Measurements from ENCODE around the gene GPX2.

Gene GPX2

GRCh38 chr14:64891839-64892375, 50.6 kb downstream of the GPX2 start:
- Histone ChIP-seq H3K9ac (ENCODE audit: low read length) (no peak overlapping the region), H3F3A (ENCODE audit: insufficient read depth, low read length) (no peaks in the 10 kb centered on the region), H3K4me3 (ENCODE audit: low read length) (no peak overlapping the region), H2AFZ (ENCODE audit: low read length) (no peak overlapping the region), H3K4me2 (ENCODE audit: low read depth, low read length) (no peak overlapping the region), H3K4me1 (ENCODE audit: low read length) (no peaks in the 10 kb centered on the region), H3K27ac (ENCODE audit: low read length) (no peak overlapping the region), H4K20me1 (ENCODE audit: insufficient read depth, low read length) (no peaks in the 10 kb centered on the region), H3K9me2 (replicated peaks; ENCODE audit: insufficient read depth, low read length) (no peaks in the 10 kb centered on the region), H3K9me3 (replicated peaks; ENCODE audit: insufficient read depth, low read length) (no peaks in the 10 kb centered on the region), H3K79me2 (ENCODE audit: low read length) (no peaks in the 10 kb centered on the region), H3K36me3 (replicated peaks; ENCODE audit: insufficient read depth, low read length) (no peaks in the 10 kb centered on the region), H3K27me3 (replicated peaks; ENCODE audit: insufficient read depth, low read length) (no peaks in the 10 kb centered on the region)
- TF ChIP-seq, protein P1, sequence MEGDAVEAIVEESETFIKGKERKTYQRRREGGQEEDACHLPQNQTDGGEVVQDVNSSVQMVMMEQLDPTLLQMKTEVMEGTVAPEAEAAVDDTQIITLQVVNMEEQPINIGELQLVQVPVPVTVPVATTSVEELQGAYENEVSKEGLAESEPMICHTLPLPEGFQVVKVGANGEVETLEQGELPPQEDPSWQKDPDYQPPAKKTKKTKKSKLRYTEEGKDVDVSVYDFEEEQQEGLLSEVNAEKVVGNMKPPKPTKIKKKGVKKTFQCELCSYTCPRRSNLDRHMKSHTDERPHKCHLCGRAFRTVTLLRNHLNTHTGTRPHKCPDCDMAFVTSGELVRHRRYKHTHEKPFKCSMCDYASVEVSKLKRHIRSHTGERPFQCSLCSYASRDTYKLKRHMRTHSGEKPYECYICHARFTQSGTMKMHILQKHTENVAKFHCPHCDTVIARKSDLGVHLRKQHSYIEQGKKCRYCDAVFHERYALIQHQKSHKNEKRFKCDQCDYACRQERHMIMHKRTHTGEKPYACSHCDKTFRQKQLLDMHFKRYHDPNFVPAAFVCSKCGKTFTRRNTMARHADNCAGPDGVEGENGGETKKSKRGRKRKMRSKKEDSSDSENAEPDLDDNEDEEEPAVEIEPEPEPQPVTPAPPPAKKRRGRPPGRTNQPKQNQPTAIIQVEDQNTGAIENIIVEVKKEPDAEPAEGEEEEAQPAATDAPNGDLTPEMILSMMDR (IDR thresholded peaks at IDR 0.05; ENCODE audit: low read length): peak; percentile 51
- no peak for TF ChIP-seq EZH2 (optimal IDR thresholded peaks at IDR 0.05; ENCODE audit: low read depth, low read length)
- DNase-seq: peak; percentile 38

- TF ChIP-seq EZH2phosphoT487 (IDR thresholded peaks at IDR 0.05; ENCODE audit: low read length) (no peak), EZH2 (optimal IDR thresholded peaks at IDR 0.05; ENCODE audit: low read depth, low read length) (no peak)
- TF ChIP-seq, protein P1 (IDR thresholded peaks at IDR 0.05; ENCODE audit: low read length): no peak
- Histone ChIP-seq H3F3A (ENCODE audit: insufficient read depth, low read length) (no peaks in the 10 kb centered on the region), H3K4me3 (ENCODE audit: low read length) (no peak overlapping the region), H3K9me2 (replicated peaks; ENCODE audit: insufficient read depth, low read length) (no peaks in the 10 kb centered on the region), H3K4me2 (ENCODE audit: low read depth, low read length) (no peak overlapping the region), H3K27me3 (replicated peaks; ENCODE audit: insufficient read depth, low read length) (no peaks in the 10 kb centered on the region), H3K27ac (ENCODE audit: low read length) (no peak overlapping the region), H4K20me1 (ENCODE audit: insufficient read depth, low read length) (no peaks in the 10 kb centered on the region), H2AFZ (ENCODE audit: low read length) (no peak overlapping the region), H3K9me3 (replicated peaks; ENCODE audit: insufficient read depth, low read length) (no peaks in the 10 kb centered on the region), H3K4me1 (ENCODE audit: low read length) (no peaks in the 10 kb centered on the region), H3K9ac (ENCODE audit: low read length) (no peak overlapping the region), H3K79me2 (ENCODE audit: low read length) (no peaks in the 10 kb centered on the region), H3K36me3 (replicated peaks; ENCODE audit: insufficient read depth, low read length) (no peaks in the 10 kb centered on the region)
- DNase-seq: no peak
Measured at GRCh38 chr14:64891173-64891838, 51.2 kb downstream of the GPX2 start.

GRCh38 chr14:64889352-64889751, 53.2 kb downstream of the GPX2 start:
- no peaks in the 10 kb centered on the region for H3F3A ChIP-seq (ENCODE audit: insufficient read depth, low read length)
- no peaks in the 10 kb centered on the region for H4K20me1 ChIP-seq (ENCODE audit: insufficient read depth, low read length)
- no peaks in the 10 kb centered on the region for H3K4me1 ChIP-seq (ENCODE audit: low read length)
- H3K4me3 ChIP-seq (ENCODE audit: low read length): no peak overlapping the region
- H3K36me3 ChIP-seq (replicated peaks; ENCODE audit: insufficient read depth, low read length): no peaks in the 10 kb centered on the region
- DNase-seq: no peak
- H3K79me2 ChIP-seq (ENCODE audit: low read length): no peaks in the 10 kb centered on the region
- TF ChIP-seq, protein P1 (IDR thresholded peaks at IDR 0.05; ENCODE audit: low read length): no peak
- TF ChIP-seq EZH2 (optimal IDR thresholded peaks at IDR 0.05; ENCODE audit: low read depth, low read length): no peak
- TF ChIP-seq EZH2phosphoT487 (IDR thresholded peaks at IDR 0.05; ENCODE audit: low read length): no peak
- H3K4me2 ChIP-seq (ENCODE audit: low read depth, low read length): no peak overlapping the region
- H3K27ac ChIP-seq (ENCODE audit: low read length): no peak overlapping the region
- no peak overlapping the region for H3K9ac ChIP-seq (ENCODE audit: low read length)
- H3K9me2 ChIP-seq (replicated peaks; ENCODE audit: insufficient read depth, low read length): no peaks in the 10 kb centered on the region
- H3K27me3 ChIP-seq (replicated peaks; ENCODE audit: insufficient read depth, low read length): no peaks in the 10 kb centered on the region
- H2AFZ ChIP-seq (ENCODE audit: low read length): no peak overlapping the region
- H3K9me3 ChIP-seq (replicated peaks; ENCODE audit: insufficient read depth, low read length): no peaks in the 10 kb centered on the region

Data from MM.1S (cell line).